GM10266 (cell line): ENCODE measurements around the gene KRT222.

ENCODE experiments used
- DNase-seq: peaks from one replicate; pipeline ENCODE4 v3.0.0; 2012; ENCODE audit errors: extremely low spot score
- TF ChIP-seq, protein P1 (sequence below): IDR thresholded peaks from 2 replicates; pipeline ENCODE4 v1.5.1; 2012; ENCODE audit warnings: mild to moderate bottlenecking, low read depth; ENCODE audit not compliant: control insufficient read depth, insufficient read depth; ENCODE audit errors: missing control alignments

The KRT222 gene

DNA sequence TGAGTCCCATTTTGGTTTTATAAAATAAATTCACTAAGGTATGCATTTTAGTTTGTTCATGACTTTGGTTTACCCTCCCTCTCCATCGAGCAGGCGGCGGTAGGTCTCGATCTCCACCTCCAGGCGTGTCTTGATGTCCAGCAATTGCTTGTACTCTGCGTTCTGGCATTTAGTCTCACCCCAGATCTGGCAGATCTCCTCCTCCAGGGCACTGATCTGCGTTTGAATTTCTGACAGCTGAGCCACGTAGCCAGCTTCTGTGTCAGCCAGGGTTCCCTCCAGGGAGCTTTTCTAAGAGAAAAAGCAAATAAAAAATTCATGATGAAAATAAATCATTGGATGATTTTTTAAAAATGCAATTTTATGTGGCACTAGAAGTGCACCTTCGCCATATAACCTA, 34.4 kb upstream of the KRT222 start:
- no peak for DNase-seq
- TF ChIP-seq, protein P1, sequence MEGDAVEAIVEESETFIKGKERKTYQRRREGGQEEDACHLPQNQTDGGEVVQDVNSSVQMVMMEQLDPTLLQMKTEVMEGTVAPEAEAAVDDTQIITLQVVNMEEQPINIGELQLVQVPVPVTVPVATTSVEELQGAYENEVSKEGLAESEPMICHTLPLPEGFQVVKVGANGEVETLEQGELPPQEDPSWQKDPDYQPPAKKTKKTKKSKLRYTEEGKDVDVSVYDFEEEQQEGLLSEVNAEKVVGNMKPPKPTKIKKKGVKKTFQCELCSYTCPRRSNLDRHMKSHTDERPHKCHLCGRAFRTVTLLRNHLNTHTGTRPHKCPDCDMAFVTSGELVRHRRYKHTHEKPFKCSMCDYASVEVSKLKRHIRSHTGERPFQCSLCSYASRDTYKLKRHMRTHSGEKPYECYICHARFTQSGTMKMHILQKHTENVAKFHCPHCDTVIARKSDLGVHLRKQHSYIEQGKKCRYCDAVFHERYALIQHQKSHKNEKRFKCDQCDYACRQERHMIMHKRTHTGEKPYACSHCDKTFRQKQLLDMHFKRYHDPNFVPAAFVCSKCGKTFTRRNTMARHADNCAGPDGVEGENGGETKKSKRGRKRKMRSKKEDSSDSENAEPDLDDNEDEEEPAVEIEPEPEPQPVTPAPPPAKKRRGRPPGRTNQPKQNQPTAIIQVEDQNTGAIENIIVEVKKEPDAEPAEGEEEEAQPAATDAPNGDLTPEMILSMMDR: no peak

- TF ChIP-seq, protein P1: no peak
- no peak for DNase-seq
Measured at GRCh38 chr17:40697297-40697696, 32.3 kb upstream of the KRT222 start.

GRCh38 chr17:40696651-40697072, 31.7 kb upstream of the KRT222 start:
- no peak for DNase-seq
- TF ChIP-seq, protein P1: no peak

- TF ChIP-seq, protein P1: no peak
- DNase-seq: no peak
Measured at GRCh38 chr17:40695874-40696472, 31.0 kb upstream of the KRT222 start.

DNA sequence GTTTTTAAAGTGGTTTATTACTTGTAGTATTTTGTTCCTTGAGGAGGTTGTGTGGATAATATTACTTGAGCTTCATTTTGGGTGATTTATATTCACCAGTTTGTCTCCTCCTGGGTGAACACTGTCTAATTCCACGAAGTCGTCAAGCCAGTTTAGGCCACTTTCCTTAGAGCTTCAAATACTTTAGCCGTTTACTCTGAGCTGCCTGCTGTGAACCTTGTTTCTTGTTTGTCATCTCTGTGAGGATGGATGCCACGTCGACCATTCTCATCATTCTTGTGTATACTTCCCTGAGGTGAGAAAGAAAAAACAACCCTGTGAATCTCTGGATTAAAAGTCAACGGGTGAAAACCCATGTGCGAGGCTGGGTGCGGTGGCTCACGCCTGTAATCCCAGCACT, 29.6 kb upstream of the KRT222 start:
- no peak for DNase-seq
- TF ChIP-seq, protein P1: no peak

- TF ChIP-seq, protein P1: no peak
Measured at GRCh38 chr17:40687106-40687505, 22.1 kb upstream of the KRT222 start.

DNA sequence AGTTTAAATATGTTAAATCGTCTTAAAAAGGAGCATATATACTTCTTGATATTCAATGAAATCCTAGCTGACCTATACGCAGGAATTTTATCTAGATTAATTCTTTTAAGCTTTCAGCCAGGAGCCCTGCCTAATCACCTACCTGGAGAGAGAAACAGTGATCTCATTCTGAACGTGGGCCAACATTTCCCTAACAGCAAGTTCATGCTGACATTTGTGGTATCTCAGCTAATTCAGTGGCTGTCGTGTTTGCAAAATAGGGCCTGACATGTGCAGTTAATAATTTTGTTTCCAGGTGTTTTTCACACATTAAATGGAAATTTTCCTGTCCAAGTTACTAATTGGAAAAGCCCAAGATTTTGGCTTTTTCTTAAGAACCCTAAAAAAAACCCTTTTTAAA, 21.2 kb upstream of the KRT222 start:
- no peak for DNase-seq
- TF ChIP-seq, protein P1: no peak

More at GRCh38 chr17:40687106-40687505, 22.1 kb upstream of the KRT222 start:
- no peak for DNase-seq
